RWPE2 (cell line): ENCODE measurements around the gene SLC31A1.
A peak's percentile ranks its signal among the peaks of the same experiment; 100 is the strongest.

ENCODE experiments used
- ATAC-seq: fragments of 200-7000 bp; cut with Tn5 transposase; 3 replicates; pipeline ENCODE4 v1.9.1; 2021; ENCODE audit warnings: low read depth
- DNase-seq: peaks from one replicate; pipeline ENCODE4 v3.0.0-alpha.2; 2020; ENCODE audit warnings: low spot score
- H3K27ac ChIP-seq: fragments of 450-650 bp; 2 replicates; pipeline ENCODE4 v1.5.1; 2017; ENCODE audit warnings: mild to moderate bottlenecking; ENCODE audit not compliant: poor library complexity, severe bottlenecking
- H3K27me3 ChIP-seq: fragments of 250-450 bp; sonication (Bioruptor Pico); 2 replicates; pipeline ENCODE4 v1.5.1; 2021; ENCODE audit warnings: mild to moderate bottlenecking, moderate library complexity; ENCODE audit not compliant: insufficient read depth, poor library complexity, severe bottlenecking
- H3K36me3 ChIP-seq: fragments of 250-450 bp; sonication (Bioruptor Pico); 2 replicates; pipeline ENCODE4 v1.5.1; 2020; ENCODE audit warnings: low read depth, mild to moderate bottlenecking, moderate library complexity
- H3K4me1 ChIP-seq: fragments of 250-450 bp; sonication (Bioruptor Pico); 2 replicates; pipeline ENCODE4 v1.5.1; 2021; ENCODE audit warnings: mild to moderate bottlenecking, moderate library complexity; ENCODE audit not compliant: insufficient read depth, poor library complexity, severe bottlenecking
- H3K4me3 ChIP-seq: fragments of 250-450 bp; sonication (Bioruptor Pico); 2 replicates; pipeline ENCODE4 v1.5.1; 2021; ENCODE audit warnings: mild to moderate bottlenecking, moderate library complexity; ENCODE audit not compliant: severe bottlenecking
- H3K9me3 ChIP-seq: fragments of 250-450 bp; sonication (Bioruptor Pico); 2 replicates; pipeline ENCODE4 v1.5.1; 2021; ENCODE audit warnings: mild to moderate bottlenecking, moderate library complexity; ENCODE audit not compliant: severe bottlenecking
- TF ChIP-seq, protein P1 (sequence below): fragments of 450-650 bp; IDR thresholded peaks from one replicate; pipeline ENCODE4 v1.5.1; 2017; ENCODE audit warnings: mild to moderate bottlenecking, moderate library complexity; ENCODE audit not compliant: poor library complexity, severe bottlenecking

The SLC31A1 gene

GRCh38 chr9:113186137-113186755 lies 35.1 kb upstream of the SLC31A1 start:
- H3K4me3 ChIP-seq, result no peak overlapping the region
- DNase-seq (no peak), ATAC-seq (no peak)
- H3K9me3 ChIP-seq, result no peaks in the 10 kb centered on the region
- TF ChIP-seq, protein P1, sequence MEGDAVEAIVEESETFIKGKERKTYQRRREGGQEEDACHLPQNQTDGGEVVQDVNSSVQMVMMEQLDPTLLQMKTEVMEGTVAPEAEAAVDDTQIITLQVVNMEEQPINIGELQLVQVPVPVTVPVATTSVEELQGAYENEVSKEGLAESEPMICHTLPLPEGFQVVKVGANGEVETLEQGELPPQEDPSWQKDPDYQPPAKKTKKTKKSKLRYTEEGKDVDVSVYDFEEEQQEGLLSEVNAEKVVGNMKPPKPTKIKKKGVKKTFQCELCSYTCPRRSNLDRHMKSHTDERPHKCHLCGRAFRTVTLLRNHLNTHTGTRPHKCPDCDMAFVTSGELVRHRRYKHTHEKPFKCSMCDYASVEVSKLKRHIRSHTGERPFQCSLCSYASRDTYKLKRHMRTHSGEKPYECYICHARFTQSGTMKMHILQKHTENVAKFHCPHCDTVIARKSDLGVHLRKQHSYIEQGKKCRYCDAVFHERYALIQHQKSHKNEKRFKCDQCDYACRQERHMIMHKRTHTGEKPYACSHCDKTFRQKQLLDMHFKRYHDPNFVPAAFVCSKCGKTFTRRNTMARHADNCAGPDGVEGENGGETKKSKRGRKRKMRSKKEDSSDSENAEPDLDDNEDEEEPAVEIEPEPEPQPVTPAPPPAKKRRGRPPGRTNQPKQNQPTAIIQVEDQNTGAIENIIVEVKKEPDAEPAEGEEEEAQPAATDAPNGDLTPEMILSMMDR, result no peak
- peaks cover 24% of the 10 kb centered on the region for H3K4me1 ChIP-seq
- H3K27ac ChIP-seq, result no peak overlapping the region
- H3K36me3 ChIP-seq, result peaks cover 81% of the 10 kb centered on the region
- H3K27me3 ChIP-seq, result no peaks in the 10 kb centered on the region

GRCh38 chr9:113187929-113188595 lies 33.3 kb upstream of the SLC31A1 start:
- peak; percentile 66 for DNase-seq
- peak; percentile 99 for ATAC-seq
- Histone ChIP-seq H3K27me3 (no peaks in the 10 kb centered on the region), H3K27ac (peak overlapping the region; percentile 81), H3K9me3 (no peaks in the 10 kb centered on the region), H3K4me1 (peaks cover 24% of the 10 kb centered on the region), H3K36me3 (peaks cover 69% of the 10 kb centered on the region), H3K4me3 (no peak overlapping the region)
- TF ChIP-seq, protein P1, result no peak

DNA sequence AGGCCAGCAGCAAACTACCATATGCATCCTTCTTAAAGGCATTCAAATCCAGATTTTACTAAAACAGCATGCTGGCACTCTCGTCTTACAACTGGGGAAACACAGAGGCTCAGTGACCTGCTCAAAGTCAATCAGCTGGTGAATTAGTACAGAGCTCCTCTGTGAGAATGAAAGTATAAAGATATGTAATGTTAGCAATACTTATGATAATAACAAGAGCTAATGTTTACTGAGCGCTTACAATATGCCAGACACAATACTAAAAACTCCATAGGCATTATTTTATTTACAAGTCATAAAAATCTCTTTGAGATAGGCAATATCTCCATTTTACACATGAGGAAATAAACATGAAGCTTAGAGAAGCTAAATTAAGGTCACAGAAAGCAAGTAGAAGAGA lies 28.9 kb upstream of the SLC31A1 start:
- DNase-seq (no peak), ATAC-seq (no peak)
- TF ChIP-seq, protein P1, result no peak
- Histone ChIP-seq H3K4me3 (no peak overlapping the region), H3K4me1 (peaks cover 17% of the 10 kb centered on the region), H3K36me3 (peaks cover 61% of the 10 kb centered on the region), H3K27me3 (no peaks in the 10 kb centered on the region), H3K9me3 (no peaks in the 10 kb centered on the region), H3K27ac (no peak overlapping the region)

DNA sequence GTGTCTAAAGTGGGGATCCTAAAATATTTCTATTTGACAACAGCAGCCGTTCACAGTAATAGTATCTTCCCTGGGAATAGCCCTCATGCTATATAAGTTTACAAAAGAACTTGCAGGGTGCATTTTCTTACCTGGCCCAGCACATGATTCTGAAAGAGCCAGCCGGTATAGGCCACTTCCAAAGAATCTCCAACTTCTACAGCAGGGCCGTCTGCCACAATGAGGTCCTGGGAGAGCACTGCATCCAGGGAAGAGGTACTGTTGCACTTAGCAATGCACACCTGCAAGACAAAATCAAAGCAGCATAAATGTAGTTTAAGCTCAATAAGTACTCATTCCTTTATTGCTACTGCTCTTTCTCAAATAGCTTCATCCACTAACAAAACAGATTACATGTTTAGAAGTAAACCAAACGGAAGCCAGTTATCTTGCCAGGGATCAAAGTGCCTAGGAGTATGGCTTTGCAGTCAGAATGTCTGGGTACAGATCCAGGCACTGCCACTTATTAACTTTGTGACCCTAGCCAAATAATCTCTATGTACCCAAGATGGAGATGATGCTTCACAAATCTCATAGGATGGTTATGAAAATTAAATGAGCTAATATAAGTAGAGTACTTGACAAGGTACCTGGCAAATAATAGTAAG lies 21.5 kb upstream of the SLC31A1 start:
- H3K4me1 ChIP-seq, result no peaks in the 10 kb centered on the region
- TF ChIP-seq, protein P1, result no peak
- H3K27me3 ChIP-seq, result no peaks in the 10 kb centered on the region
- DNase-seq (no peak), ATAC-seq (no peak)
- H3K9me3 ChIP-seq, result no peaks in the 10 kb centered on the region
- no peak overlapping the region for H3K27ac ChIP-seq
- no peak overlapping the region for H3K4me3 ChIP-seq
- peaks cover 91% of the 10 kb centered on the region for H3K36me3 ChIP-seq
